ENCODE measurements around the gene XCL1. TPM values are rescaled to one million over a fixed set of nuclear protein-coding genes. Genes with fewer than 3 reads are reported as not detected.

The XCL1 gene, protein sequence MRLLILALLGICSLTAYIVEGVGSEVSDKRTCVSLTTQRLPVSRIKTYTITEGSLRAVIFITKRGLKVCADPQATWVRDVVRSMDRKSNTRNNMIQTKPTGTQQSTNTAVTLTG
- total RNA-seq (2022; extraction: Qiagen RNA extraction): not detected in 5 replicates

GRCh38 chr1:168576245-168576688 lies at the start of gene XCL1:
XCL1 (plus strand) TSS chr1:168576605; CDS start chr1:168576638, 33 bp downstream.

GRCh38 chr1:168543840-168544498 lies 32.4 kb upstream of the XCL1 start, which contains the start of gene XCL2:
XCL2 (minus strand) TSS chr1:168543997; CDS start chr1:168543964, 33 bp downstream.

Other genes with a start within 250 kb of the XCL1 start
- gene XCL2, start 32.6 kb upstream of the XCL1 start, total RNA-seq (2022; extraction: Qiagen RNA extraction): 0.21 TPM in 1 of 5 replicates, not detected in the others
- not detected in 5 replicates for gene DPT, start 152.6 kb downstream of the XCL1 start, total RNA-seq (2022; extraction: Qiagen RNA extraction)